ENCODE data around the gene TRMT1. TPM values are rescaled to one million over a fixed set of nuclear protein-coding genes. Genes with fewer than 3 reads are reported as not detected.

TRMT1 gene
- total RNA-seq, 1 donor from 2014 or later, result 17.3 TPM

GRCh38 chr19:13100031-13100588 lies 16.4 kb downstream of the TRMT1 start:
- Histone ChIP-seq H3K4me1 (peaks cover 14 to 32% of the 10 kb centered on the region in 2 donors), H3K9me3 (no peaks in the 10 kb centered on the region), H3K27ac (peak overlapping the region; percentile 70 to 73), H3K4me3 (peak overlapping the region in 1 of 2 donors; percentile 67), H3K36me3 (peaks cover 6 to 9% of the 10 kb centered on the region in 2 donors), H3K27me3 (no peaks in the 10 kb centered on the region)
- no peak for TF ChIP-seq CTCF (IDR thresholded peaks at IDR 0.05)
- peak in 1 of 2 donors; percentile 65 for DNase-seq (ENCODE audit: low spot score in 2 of 2)
- intact Hi-C loops (cut with DNase I), result loop anchor here (5.0 kb wide), 1 partner anchor 162 kb away; no protein-coding TSS in a partner anchor

GRCh38 chr19:13099073-13099999 lies 17.2 kb downstream of the TRMT1 start:
- intact Hi-C loops (cut with DNase I), result no loop called here
- peak overlapping the region; percentile 71 to 73 for H3K27ac ChIP-seq
- TF ChIP-seq CTCF (IDR thresholded peaks at IDR 0.05), result no peak
- H3K9me3 ChIP-seq, result no peaks in the 10 kb centered on the region
- H3K4me3 ChIP-seq, result peak overlapping the region; percentile 39 to 40
- H3K4me1 ChIP-seq, result peaks cover 15 to 32% of the 10 kb centered on the region in 2 donors
- no peaks in the 10 kb centered on the region for H3K27me3 ChIP-seq
- H3K36me3 ChIP-seq, result peaks cover 11 to 16% of the 10 kb centered on the region in 2 donors
- peak in 1 of 2 donors; percentile 81 for DNase-seq (ENCODE audit: low spot score in 2 of 2)

GRCh38 chr19:13098277-13099072 lies 18.1 kb downstream of the TRMT1 start:
- peak overlapping the region; percentile 39 to 40 for H3K4me3 ChIP-seq
- H3K27me3 ChIP-seq, result no peaks in the 10 kb centered on the region
- no peak for TF ChIP-seq CTCF (IDR thresholded peaks at IDR 0.05)
- peaks cover 21 to 39% of the 10 kb centered on the region in 2 donors for H3K4me1 ChIP-seq
- H3K9me3 ChIP-seq, result no peaks in the 10 kb centered on the region
- H3K36me3 ChIP-seq, result peaks cover 11 to 16% of the 10 kb centered on the region in 2 donors
- H3K27ac ChIP-seq, result peak overlapping the region; percentile 71 to 73
- peak in 1 of 2 donors; percentile 66 for DNase-seq (ENCODE audit: low spot score in 2 of 2)
- intact Hi-C loops (cut with DNase I), result no loop called here

GRCh38 chr19:13097463-13098258 lies 18.9 kb downstream of the TRMT1 start:
- DNase-seq (ENCODE audit: low spot score in 2 of 2), result peak in 1 of 2 donors; percentile 82
- peaks cover 20 to 42% of the 10 kb centered on the region in 2 donors for H3K4me1 ChIP-seq
- H3K27ac ChIP-seq, result peak overlapping the region; percentile 71 to 73
- H3K4me3 ChIP-seq, result peak overlapping the region; percentile 39 to 40
- no peaks in the 10 kb centered on the region for H3K9me3 ChIP-seq
- H3K27me3 ChIP-seq, result no peaks in the 10 kb centered on the region
- TF ChIP-seq CTCF (IDR thresholded peaks at IDR 0.05), result no peak
- intact Hi-C loops (cut with DNase I), result no loop called here
- H3K36me3 ChIP-seq, result peaks cover 11 to 16% of the 10 kb centered on the region in 2 donors

All from ascending aorta (tissue), 2 donors.